ENCODE data around the gene GCKR.
"Not testable (repeated sequence)": the region's sequence is repeated elsewhere in the genome, so short reads cannot be mapped to it uniquely, and the experiment has no call there.

Gene GCKR

GRCh38 chr2:27509326-27509725 lies 12.7 kb downstream of the GCKR start:
- no peak for DNase-seq

DNA sequence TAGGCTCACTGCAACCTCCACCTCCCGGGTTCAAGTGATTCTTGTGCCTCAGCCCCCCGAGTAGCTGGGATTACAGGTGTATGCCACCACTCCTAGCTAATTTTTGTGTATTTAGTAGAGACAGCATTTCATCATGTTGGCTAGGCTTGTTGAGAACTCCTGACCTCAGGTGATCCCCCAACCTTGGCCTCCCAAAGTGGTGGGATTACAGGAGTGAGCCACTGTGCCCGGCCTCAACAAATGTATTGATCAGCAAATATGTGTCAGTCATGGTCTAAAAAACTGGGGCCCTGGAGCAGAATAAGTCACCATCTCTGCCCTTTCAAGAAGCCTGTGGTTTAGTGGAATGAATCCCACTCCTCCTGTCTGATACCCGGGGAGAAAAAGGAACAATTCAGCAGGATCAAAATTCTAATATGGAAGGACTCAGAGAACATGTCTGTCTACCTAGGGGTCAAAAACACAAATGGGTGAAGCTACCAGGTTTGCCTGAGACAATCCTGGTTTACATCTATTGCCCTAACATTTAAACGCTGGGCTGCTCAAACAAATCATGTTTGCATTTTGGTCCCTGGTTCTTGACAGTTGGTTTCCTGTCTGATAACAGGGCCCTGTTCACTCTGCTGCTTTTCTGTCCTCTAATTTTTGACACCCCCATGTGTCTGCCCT lies 21.6 kb downstream of the GCKR start:
- no peak for DNase-seq

GRCh38 chr2:27518782-27519113 lies 22.1 kb downstream of the GCKR start:
- DNase-seq = no peak

DNA sequence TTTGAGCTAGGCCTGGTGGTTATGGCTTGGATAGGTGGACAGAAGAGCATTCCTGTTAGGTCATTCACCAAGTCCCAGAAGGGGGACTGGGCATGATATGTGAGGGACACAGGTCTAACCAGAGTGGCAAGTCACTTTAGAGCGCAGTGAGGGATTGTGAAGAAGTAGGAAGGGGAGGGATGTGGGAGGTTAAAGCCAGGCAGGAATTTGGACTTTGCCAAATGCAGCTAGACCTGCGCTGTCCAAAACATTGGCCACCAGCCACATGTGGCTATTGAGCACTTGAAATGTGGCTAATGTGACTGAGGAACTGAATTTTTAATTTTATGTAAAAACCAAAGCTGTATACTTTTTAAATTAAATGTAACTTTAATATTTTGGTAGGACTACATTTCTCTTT lies 23.7 kb downstream of the GCKR start:
- DNase-seq = no peak

GRCh38 chr2:27522400-27522945 lies 25.8 kb downstream of the GCKR start:
- DNase-seq = no peak

DNA sequence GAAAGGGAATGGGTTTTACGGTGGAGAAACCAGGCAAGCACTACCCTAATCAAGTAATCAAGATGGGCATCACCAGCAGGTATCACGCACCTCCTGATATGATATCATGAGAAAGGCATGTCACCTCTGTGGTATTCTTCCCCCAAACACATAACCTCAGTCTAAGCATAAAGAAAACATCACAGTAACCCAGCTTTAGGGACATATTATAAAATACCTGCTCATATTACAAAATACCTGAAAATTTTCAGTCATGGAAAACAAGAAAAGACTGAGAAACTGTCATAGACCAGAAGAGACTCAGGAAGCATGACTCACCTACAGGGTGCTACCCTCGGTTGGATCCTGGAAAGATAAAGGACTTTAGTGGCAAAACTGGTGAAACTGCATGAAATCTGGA lies 30.5 kb downstream of the GCKR start:
- DNase-seq = no peak

DNA sequence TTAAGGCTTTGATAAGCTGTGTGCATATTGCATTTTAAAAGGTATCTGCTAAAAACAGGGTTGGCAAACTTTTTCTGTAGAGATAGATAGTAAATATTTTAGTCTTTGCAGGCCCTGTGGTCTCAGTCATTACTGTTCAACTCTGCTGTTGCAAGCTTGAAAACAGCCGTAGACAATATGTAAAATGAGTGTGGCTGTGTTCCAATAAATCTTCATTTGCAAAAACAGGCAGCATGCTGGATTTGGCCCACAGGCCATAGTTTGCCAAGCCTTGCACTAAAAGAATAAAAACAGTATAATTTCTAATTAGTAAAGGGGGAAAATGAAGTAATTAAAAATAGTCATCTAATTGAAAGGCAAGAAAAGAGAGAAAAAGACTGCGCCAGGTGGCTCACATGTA lies 35.3 kb downstream of the GCKR start:
- no peak for DNase-seq

DNA sequence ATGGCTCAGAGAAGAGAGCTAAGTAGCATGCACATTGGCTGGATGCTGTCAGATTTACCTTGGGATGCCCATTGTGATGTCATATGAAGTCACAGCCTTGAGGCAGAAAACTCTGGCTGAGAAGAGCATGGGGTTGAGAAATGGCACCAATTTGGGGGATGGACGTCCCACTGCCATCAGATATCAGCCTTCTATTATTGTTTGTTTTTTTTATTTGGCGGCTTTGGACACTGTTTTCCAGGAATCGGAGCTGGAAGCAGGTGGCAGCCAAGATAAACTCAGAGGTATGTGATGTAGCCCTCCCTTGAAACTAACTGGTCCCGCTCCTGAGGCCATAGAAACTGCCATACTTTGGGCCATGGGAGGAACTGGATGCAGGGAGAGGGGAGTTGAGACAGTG lies 40.6 kb downstream of the GCKR start:
- no peak for DNase-seq

DNA sequence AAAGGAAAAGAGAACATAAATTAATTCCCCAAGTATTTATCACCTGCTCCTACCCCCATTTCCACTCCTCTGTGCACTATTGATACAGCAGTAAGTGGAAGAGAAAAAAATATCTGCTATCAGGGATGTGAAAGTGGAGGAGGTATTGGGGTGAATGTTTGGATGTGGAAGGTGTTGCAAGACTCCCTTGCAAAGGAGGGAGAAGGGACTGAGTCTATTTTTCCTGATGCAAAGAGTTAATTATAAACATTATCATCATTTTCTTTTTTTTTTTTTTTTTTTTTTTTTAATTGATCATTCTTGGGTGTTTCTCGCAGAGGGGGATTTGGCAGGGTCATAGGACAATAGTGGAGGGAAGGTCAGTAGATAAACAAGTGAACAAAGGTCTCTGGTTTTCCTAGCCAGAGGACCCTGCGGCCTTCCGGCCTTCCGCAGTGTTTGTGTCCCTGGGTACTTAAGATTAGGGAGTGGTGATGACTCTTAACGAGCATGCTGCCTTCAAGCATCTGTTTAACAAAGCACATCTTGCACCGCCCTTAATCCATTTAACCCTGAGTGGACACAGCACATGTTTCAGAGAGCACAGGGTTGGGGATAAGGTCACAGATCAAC lies 42.3 kb downstream of the GCKR start:
- DNase-seq = not testable (repeated sequence)

GRCh38 chr2:27539649-27540048 lies 43.0 kb downstream of the GCKR start:
- not testable (repeated sequence) for DNase-seq

DNA sequence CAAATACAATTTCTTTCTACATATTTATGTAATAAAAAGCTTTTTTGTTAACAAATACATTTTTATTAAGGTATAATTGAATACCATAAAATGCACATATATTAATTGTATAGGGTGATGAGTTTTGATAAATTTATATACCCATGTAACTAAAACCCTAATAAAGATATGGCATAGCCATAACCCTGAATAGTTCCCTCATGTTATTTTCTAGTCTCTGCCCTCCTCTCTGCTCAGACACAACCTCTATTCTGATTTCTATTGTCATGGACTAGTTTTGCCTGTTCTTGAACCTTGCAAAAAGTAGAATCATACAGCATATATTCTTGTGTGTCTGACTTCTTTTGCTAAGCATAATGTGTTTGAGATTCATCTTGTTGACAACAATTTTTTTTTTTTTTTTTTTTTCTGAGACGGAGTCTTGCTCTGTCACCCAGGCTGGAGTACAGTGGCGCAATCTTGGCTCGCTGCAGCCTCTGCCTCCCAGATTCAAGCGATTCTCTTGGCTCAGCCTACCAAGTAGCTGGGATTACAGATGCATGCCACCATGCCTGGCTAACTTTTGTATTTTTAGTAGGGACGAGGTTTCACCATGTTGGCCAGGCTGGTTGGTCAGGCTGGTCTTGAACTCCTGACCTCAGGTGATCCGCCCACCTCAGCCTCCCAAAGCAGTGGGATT lies 47.6 kb downstream of the GCKR start:
- DNase-seq = no peak

- DNase-seq = no peak
Observed at GRCh38 chr2:27545348-27546141, 48.9 kb downstream of the GCKR start.

DNA sequence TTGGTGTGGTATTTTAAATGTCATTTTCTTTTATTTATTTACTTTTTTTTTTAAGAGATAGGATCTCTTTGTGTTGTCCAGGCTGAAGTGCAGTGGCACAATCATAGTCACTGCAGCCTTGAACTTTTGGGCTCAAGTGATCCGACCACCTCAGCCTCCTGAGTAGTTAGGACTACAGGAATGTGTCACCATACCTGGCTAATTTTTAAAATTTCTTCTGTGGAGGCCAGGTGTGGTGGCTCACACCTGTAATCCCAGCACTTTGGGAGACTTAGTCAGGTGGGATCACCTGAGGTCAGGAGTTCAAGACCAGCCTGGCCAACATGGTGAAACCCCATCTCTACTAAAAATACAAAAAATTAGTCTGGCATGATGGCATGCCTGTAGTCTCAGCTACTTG lies 52.7 kb downstream of the GCKR start:
- no peak for DNase-seq

DNA sequence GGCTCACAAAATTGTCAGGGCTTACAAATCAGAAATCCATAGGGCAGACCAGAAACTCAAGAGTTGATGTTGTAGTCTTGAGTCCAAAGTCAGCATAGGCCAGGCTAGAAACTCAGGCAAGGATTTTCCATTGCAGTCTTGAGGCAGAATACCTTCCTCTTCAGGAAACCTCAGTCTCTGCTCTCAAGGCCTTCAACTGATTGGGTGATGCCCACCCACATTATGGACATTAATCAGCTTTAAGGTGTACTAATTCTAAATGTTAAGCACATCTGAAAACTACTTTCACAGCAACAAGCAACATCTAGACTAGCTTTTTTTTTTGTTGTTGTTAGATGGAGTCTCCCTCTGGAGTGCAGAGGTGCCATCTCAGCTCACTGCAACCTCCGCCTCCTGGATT lies 54.9 kb downstream of the GCKR start:
- no peak for DNase-seq

DNA sequence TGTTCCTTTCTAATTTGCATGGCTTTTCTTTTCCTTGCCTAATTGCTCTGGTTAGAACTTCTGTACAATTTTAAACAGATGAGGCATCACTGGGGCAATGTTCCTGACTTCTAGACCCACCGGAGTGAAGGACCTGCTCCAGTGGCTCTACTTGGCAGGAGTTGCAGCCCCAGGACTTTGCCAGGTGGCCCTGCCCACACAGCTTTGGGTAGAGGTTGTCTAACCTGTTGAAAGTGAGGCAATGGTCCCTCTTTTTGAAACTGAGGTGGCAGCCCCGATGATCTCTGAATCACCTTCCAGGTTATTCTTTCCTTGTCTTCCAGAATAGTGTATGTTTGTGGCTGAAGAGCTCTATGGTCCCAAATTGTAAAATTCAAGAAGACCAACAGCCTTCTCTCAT lies 56.3 kb downstream of the GCKR start:
- DNase-seq = no peak

GRCh38 chr2:27554451-27554850 lies 57.8 kb downstream of the GCKR start:
- DNase-seq = not testable (repeated sequence)

- no peak for DNase-seq
Observed at GRCh38 chr2:27559228-27559627, 62.6 kb downstream of the GCKR start.

DNA sequence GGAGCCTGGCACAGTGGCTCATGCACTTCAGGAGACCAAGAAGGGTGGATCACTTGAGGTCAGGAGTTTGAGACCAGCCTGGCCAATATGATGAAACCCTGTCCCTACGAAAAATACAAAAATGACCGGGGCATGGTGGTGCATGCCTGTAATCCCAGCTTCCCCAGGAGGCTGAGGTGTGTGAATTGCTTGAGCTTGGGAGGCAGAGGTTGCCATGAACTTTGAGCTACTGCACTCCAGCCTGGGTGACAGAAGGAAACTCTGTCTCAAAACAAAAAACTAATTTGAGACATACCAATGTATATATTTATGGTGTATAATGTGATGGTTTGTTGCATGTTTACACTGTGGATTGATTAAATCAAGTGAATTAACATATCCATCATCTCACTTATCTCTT lies 64.4 kb downstream of the GCKR start:
- no peak for DNase-seq

DNA sequence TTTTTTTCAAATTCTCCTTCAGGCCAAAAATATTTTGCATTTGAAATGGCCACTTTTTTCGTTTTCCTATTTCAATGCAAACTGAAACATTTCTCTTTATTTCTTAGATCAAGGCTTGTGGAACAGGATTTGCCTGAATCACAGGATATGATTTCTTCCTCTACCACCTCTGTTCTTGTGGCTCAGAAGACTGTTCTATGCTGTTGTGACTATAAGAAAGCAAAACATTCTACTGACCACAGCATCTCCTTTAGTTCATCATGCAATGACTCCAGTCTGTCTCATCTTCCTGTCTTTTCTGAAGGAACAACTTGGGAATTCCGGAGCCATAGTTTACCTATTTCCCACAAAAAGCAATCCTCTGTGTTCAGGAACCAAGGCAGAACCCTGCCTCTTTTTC lies 70.0 kb downstream of the GCKR start:
- DNase-seq = no peak

GRCh38 chr2:27569398-27569797 lies 72.8 kb downstream of the GCKR start:
- no peak for DNase-seq

GRCh38 chr2:27571197-27571596 lies 74.6 kb downstream of the GCKR start:
- DNase-seq = no peak

GRCh38 chr2:27571681-27572080 lies 75.0 kb downstream of the GCKR start:
- no peak for DNase-seq

- no peak for DNase-seq
Observed at GRCh38 chr2:27572439-27572838, 75.8 kb downstream of the GCKR start.
